ENCODE data around the gene TAMALIN. TPM values are rescaled to one million over a fixed set of nuclear protein-coding genes. Genes with fewer than 3 reads are reported as not detected.

Gene TAMALIN
- total RNA-seq, 2 experiments from 2014 or later: 26.0 to 26.4 TPM

DNA sequence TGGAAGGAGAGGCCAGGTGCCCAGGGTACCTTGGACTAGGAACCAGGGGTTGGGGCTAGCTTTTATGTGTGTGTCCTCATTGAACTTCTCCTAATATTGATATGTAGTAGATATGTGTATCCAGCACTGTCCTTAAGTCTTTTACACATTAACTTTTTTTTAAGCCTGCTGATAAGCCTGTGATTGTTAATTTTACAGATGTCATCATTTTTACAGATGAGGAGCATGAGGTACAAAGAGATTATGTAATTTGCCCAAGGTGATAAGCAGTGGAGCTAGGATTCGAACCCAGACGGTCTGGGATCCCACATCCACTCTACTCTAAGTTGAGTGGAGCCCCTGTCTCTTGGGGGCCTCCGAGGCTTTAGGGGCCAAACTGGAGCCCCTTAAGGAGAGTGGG, 34.3 kb downstream of the TAMALIN start:
- H3K27me3 Mint-ChIP-seq: no peaks in the 10 kb centered on the region
- TF ChIP-seq, protein P1, sequence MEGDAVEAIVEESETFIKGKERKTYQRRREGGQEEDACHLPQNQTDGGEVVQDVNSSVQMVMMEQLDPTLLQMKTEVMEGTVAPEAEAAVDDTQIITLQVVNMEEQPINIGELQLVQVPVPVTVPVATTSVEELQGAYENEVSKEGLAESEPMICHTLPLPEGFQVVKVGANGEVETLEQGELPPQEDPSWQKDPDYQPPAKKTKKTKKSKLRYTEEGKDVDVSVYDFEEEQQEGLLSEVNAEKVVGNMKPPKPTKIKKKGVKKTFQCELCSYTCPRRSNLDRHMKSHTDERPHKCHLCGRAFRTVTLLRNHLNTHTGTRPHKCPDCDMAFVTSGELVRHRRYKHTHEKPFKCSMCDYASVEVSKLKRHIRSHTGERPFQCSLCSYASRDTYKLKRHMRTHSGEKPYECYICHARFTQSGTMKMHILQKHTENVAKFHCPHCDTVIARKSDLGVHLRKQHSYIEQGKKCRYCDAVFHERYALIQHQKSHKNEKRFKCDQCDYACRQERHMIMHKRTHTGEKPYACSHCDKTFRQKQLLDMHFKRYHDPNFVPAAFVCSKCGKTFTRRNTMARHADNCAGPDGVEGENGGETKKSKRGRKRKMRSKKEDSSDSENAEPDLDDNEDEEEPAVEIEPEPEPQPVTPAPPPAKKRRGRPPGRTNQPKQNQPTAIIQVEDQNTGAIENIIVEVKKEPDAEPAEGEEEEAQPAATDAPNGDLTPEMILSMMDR (IDR thresholded peaks at IDR 0.05): no peak
- DNase-seq: no peak
- ATAC-seq: no peak
- H3K27ac Mint-ChIP-seq: no peak overlapping the region
- peak overlapping the region; percentile 86 for H3K4me3 Mint-ChIP-seq
- intact Hi-C loops (cut with micrococcal nuclease): no loop called here
- H3K36me3 Mint-ChIP-seq (ENCODE audit: low read depth): peaks cover 19% of the 10 kb centered on the region
- no peaks in the 10 kb centered on the region for H3K9me3 Mint-ChIP-seq
- CTCF ChIA-PET: interaction anchor here (1.7 to 19.6 kb wide), 5 partner anchors 9 to 42 kb away, joined by 5 to 310 read pairs (median 11); partner anchors contain the start of genes ATG101 and NR4A1
- peaks cover 56% of the 10 kb centered on the region for H3K4me1 Mint-ChIP-seq (ENCODE audit: low read depth)
- POLR2A ChIA-PET: interaction anchor here (1.1 to 3.7 kb wide), 3 partner anchors 9 to 15 kb away, joined by 3 to 19 read pairs (median 12); partner anchors contain the start of gene NR4A1

DNA sequence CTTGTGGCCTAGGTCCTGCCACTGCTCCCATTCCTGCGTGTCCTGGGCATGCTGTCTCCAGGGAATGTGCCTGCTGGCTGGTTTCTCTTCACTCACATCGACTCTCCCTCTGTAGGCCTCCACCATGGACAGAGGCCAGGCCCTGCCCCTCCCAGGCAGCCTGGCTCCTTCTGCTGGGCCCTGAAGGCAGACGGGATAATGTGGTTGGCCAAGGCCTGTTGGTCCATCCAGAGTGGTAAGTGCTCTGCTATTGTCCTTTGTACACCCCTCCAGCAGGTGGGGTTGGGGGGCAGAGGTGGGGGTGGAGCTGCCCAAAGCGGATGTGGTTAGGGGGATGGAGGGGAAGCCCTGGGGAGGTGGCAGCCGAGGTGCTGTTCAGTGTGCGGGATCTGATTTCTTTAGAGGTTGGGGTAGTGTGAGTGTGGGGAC, 35.0 kb downstream of the TAMALIN start:
- no peaks in the 10 kb centered on the region for H3K9me3 Mint-ChIP-seq
- H3K27ac Mint-ChIP-seq: peak overlapping the region; percentile 91
- peaks cover 19% of the 10 kb centered on the region for H3K36me3 Mint-ChIP-seq (ENCODE audit: low read depth)
- peaks cover 58% of the 10 kb centered on the region for H3K4me1 Mint-ChIP-seq (ENCODE audit: low read depth)
- TF ChIP-seq, protein P1 (IDR thresholded peaks at IDR 0.05): peak; percentile 37
- peak; percentile 73 for ATAC-seq
- intact Hi-C loops (cut with micrococcal nuclease): no loop called here
- no peaks in the 10 kb centered on the region for H3K27me3 Mint-ChIP-seq
- ChIA-PET CTCF (interaction anchor here (1.7 to 19.6 kb wide), 4 partner anchors 9 to 41 kb away, joined by 5 to 310 read pairs (median 9); partner anchors contain the start of gene ATG101), POLR2A (interaction anchor here (1.1 to 3.7 kb wide), 3 partner anchors 9 to 19 kb away, joined by 3 to 19 read pairs (median 5); partner anchors contain the start of gene NR4A1)
- peak; percentile 76 for DNase-seq
- H3K4me3 Mint-ChIP-seq: peak overlapping the region; percentile 74

DNA sequence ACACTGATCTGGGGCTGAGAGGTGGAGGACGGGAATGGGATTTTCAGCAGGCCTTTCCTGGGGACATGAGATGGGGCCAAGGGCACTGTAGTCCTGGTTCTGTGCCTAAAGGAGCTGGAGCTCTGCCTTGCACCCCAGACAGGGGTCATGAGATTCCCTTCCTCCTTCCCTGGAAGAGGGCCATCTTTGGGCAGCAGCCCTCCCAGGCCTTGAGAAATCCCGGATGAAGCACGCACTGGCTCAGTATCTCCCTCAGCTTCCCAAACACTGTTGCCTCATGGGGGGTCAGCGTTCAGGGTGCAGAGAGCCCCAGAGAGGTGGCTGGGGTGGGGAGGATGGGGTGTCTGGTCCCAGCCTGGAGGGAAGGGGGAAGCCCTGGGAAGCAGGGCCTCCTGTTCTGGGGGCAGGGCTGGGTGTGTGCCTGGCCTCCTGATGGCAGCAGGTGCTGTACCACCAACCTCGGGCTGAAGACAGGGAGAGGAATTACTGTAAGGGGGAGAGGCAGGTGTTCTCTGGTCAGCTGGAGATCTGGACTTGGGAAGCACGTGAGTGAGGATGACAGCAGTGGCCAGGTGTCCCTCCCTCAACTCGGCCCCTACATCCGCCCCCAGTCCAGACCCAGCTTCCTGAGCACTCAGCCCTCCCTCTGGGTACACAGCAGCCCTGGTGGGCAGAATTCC, 36.1 kb downstream of the TAMALIN start:
- peak overlapping the region; percentile 74 for H3K4me3 Mint-ChIP-seq

DNA sequence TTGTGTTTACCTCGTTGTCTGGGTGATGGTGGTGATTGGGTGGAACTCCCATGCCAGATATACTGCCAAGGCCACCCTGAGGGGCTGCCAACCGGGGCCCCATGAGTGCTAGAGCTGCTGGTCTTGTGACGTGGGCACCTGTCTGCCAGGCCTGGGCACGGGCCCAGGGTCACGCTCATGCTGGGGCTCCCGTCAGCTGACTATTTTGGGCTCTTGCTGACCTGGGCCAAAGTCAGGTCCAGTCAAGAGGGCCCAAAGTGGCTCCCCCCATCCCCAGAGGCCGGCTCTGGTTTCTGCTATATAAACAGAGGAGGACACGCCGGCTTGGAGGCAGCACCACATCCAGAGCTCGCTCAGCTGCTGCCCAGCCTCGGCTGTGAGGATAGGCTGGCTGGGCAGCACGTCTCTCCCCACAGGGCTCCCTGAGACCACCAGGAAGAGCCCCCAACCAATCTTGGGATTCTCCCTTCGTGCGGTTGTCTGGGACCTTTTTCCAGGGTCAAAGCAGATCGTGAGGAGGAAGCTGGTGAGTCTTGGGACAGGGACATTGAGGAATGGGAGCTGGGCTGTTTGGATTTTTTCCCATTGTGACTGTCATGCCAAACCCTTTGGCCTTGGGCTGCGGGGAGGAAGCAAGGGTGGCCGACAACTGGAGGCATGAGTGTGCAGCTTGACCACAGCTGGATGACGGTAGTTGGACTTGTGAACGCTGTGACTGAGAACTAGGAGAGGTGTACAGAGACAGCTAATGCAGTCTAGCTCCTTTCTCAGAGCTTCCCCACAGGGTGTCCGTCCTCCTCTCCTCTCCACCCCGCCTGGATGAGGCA, 36.9 kb downstream of the TAMALIN start:
- intact Hi-C loops (cut with micrococcal nuclease): no loop called here
- POLR2A ChIA-PET: interaction anchor here (0.8 to 2.4 kb wide), 5 partner anchors 9 to 75 kb away, joined by 3 to 7 read pairs (median 5); no protein-coding TSS in a partner anchor
- Mint-ChIP-seq H3K4me1 (ENCODE audit: low read depth) (peaks cover 53% of the 10 kb centered on the region), H3K9me3 (no peaks in the 10 kb centered on the region), H3K27me3 (no peaks in the 10 kb centered on the region), H3K36me3 (ENCODE audit: low read depth) (peaks cover 13% of the 10 kb centered on the region), H3K27ac (no peak overlapping the region), H3K4me3 (no peak overlapping the region)
- TF ChIP-seq, protein P1 (IDR thresholded peaks at IDR 0.05): no peak
- CTCF ChIA-PET: interaction anchor here (1.1 to 19.6 kb wide), 2 partner anchors 20 to 23 kb away, joined by 3 to 310 read pairs; no protein-coding TSS in a partner anchor
- DNase-seq (no peak), ATAC-seq (no peak)

More for the DNA sequence above, 36.1 kb downstream of the TAMALIN start:
- H3K36me3 Mint-ChIP-seq (ENCODE audit: low read depth): peaks cover 17% of the 10 kb centered on the region
- no peak for ATAC-seq
- intact Hi-C loops (cut with micrococcal nuclease): no loop called here
- DNase-seq: no peak
- H3K9me3 Mint-ChIP-seq: no peaks in the 10 kb centered on the region
- H3K27ac Mint-ChIP-seq: peak overlapping the region; percentile 91
- ChIA-PET POLR2A (interaction anchor here (0.6 to 2.4 kb wide), 4 partner anchors 8 to 75 kb away, joined by 3 to 5 read pairs (median 3); no protein-coding TSS in a partner anchor), CTCF (interaction anchor here (2.4 to 19.6 kb wide), 2 partner anchors 19 to 27 kb away, joined by 7 to 310 read pairs; partner anchors contain the start of gene ATG101)
- TF ChIP-seq, protein P1 (IDR thresholded peaks at IDR 0.05): no peak
- no peaks in the 10 kb centered on the region for H3K27me3 Mint-ChIP-seq
- H3K4me1 Mint-ChIP-seq (ENCODE audit: low read depth): peaks cover 58% of the 10 kb centered on the region
